ENCODE results near the gene CST6. TPM values are rescaled to one million over a fixed set of nuclear protein-coding genes. Genes with fewer than 3 reads are reported as not detected.

The CST6 gene
- total RNA-seq, 4 donors from 2014 or later, result 7.1 to 53.1 (median 30.6) TPM

- H3K4me3 ChIP-seq (replicated peaks in 1 of 3), result no peak overlapping the region
- DNase-seq, result peak; percentile 54 to 66
- H3K27ac ChIP-seq, result peak overlapping the region; percentile 86 to 96 (median 95)
- H3K27me3 ChIP-seq, result no peaks in the 10 kb centered on the region
- peaks cover 62 to 68% of the 10 kb centered on the region in 2 donors for H3K4me1 ChIP-seq
- no peaks in the 10 kb centered on the region for H3K9me3 ChIP-seq
- peaks cover 0 to 11% of the 10 kb centered on the region in 2 donors for H3K36me3 ChIP-seq
- TF ChIP-seq, protein P1, sequence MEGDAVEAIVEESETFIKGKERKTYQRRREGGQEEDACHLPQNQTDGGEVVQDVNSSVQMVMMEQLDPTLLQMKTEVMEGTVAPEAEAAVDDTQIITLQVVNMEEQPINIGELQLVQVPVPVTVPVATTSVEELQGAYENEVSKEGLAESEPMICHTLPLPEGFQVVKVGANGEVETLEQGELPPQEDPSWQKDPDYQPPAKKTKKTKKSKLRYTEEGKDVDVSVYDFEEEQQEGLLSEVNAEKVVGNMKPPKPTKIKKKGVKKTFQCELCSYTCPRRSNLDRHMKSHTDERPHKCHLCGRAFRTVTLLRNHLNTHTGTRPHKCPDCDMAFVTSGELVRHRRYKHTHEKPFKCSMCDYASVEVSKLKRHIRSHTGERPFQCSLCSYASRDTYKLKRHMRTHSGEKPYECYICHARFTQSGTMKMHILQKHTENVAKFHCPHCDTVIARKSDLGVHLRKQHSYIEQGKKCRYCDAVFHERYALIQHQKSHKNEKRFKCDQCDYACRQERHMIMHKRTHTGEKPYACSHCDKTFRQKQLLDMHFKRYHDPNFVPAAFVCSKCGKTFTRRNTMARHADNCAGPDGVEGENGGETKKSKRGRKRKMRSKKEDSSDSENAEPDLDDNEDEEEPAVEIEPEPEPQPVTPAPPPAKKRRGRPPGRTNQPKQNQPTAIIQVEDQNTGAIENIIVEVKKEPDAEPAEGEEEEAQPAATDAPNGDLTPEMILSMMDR (IDR thresholded peaks at IDR 0.05), result no peak
- TF ChIP-seq POLR2A (IDR thresholded peaks at IDR 0.05), result no peak
- WGBS, 2 donors, result 37 to 57% methylated on average over 3 of the region's 3 CpGs
- intact Hi-C loops (cut with DNase I), result no loop called here
These were observed 35.1 kb downstream of the CST6 start for GRCh38 chr11:66046901-66047300.

DNA sequence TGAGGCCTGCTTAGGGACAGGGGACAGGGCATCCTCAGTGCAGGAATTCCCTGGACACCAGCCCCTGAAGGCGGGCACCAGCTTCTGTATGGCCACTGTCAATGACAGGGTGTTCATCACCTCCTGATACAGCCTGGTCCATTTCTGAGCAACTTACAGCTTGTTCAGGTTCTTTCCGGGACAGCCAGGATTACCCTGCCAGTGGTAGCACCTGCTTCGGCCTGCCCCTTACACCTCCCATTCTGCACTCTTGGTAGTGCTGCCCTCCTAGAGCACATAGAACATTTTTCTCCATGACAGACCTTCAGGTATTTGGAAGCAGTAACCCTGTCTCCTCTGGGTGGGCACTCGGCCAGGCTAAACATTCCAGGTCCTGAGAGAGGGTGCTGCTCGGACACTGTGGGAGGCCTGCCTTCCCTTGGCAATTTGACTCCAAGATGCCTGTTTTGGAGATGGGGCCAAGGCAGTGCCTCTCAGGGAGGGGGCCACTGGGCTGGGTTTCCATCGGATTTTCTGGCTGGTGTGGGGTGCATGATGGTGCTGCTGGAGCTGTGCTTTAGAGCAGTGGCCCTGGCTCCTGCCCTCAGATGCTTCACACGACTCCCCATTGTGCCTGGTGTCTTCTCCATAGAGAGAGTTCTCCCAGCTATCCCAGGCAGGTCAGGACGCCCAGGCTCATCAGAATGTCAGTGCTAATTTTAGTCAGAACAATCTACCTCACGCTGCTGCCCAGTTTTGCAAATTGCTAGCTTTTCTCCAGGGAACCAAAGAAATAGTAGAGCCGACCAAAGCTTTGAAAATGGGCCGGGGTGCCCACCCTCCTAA lies 35.9 kb downstream of the CST6 start:
- TF ChIP-seq POLR2A (IDR thresholded peaks at IDR 0.05), result peak in 1 of 2 donors; percentile 56
- TF ChIP-seq, protein P1 (IDR thresholded peaks at IDR 0.05), result no peak
- DNase-seq, result peak; percentile 97 to 98
- H3K9me3 ChIP-seq, result no peaks in the 10 kb centered on the region
- intact Hi-C loops (cut with DNase I), result no loop called here
- H3K36me3 ChIP-seq, result peaks cover 0 to 5% of the 10 kb centered on the region in 2 donors
- H3K4me3 ChIP-seq (replicated peaks in 1 of 3), result peak overlapping the region in 1 of 3 donors; percentile 47
- 28 to 35% methylated on average over 10 to 11 of the region's 11 CpGs for WGBS, 2 donors
- peak overlapping the region; percentile 86 to 96 (median 95) for H3K27ac ChIP-seq
- no peaks in the 10 kb centered on the region for H3K27me3 ChIP-seq
- peaks cover 64 to 68% of the 10 kb centered on the region in 2 donors for H3K4me1 ChIP-seq

GRCh38 chr11:66048547-66049323 lies 36.9 kb downstream of the CST6 start, which contains the start of gene GAL3ST3:
TSS of gene GAL3ST3 (minus strand) at chr11:66049161. CDS start at chr11:66045415, 3,746 bp downstream.
- Histone ChIP-seq H3K4me1 (peaks cover 70 to 78% of the 10 kb centered on the region in 2 donors), H3K27me3 (no peaks in the 10 kb centered on the region), H3K9me3 (no peaks in the 10 kb centered on the region), H3K27ac (peak within 1 kb of the TSS; percentile 86 to 96 (median 95)), H3K4me3 (replicated peaks in 1 of 3) (peak within 1 kb of the TSS in 2 of 3 donors; percentile 47 to 72), H3K36me3 (no peaks in the 10 kb centered on the region)
- DNase-seq, result peak; percentile 66 to 70
- TF ChIP-seq, protein P1 (IDR thresholded peaks at IDR 0.05), result no peak
- peak in 1 of 2 donors; percentile 60 for TF ChIP-seq POLR2A (IDR thresholded peaks at IDR 0.05)
- 14 to 23% methylated on average over 12 to 18 of the region's 39 CpGs for WGBS, 2 donors
- intact Hi-C loops (cut with DNase I), result no loop called here

DNA sequence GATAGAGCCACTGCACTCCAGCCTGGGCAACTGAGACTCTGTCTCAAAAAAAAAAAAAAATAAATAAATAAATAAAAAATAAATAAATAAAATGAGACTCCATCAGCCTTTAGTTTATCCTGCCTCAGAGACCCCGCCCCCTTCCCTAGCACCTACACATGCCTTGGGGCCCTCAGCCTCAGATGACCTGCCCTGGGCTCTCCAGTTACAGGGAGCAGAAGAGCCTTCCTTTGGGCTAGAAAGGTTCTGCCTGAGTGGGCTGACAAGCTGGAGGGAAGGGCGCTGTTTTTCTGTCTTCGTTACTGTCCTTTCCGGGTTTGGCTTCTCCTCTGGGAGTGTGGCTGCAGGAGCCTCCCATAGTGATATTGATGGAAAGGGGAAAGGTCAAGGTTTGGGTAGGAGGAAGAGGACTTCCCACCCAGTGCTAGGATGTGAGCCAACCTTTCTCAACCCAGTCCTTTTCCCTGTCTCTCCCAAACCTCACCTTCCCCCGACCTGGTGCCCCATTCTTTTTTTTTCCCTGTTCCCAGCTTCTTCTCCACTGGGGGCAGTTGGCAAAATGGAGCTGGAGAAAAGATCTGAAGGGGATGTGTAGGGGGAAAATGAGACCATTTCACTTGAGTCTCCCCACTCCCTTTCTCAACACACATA lies 38.9 kb downstream of the CST6 start:
- Histone ChIP-seq H3K4me1 (peaks cover 61 to 68% of the 10 kb centered on the region in 2 donors), H3K4me3 (replicated peaks in 1 of 3) (no peak overlapping the region)
- TF ChIP-seq POLR2A (IDR thresholded peaks at IDR 0.05), result no peak
- TF ChIP-seq, protein P1 (IDR thresholded peaks at IDR 0.05), result no peak

More for the DNA sequence above, 38.9 kb downstream of the CST6 start:
- Histone ChIP-seq H3K27me3 (no peaks in the 10 kb centered on the region), H3K36me3 (peaks cover 12 to 13% of the 10 kb centered on the region in 2 donors), H3K9me3 (no peaks in the 10 kb centered on the region), H3K27ac (peak overlapping the region; percentile 86 to 96 (median 95))
- DNase-seq, result peak; percentile 57 to 66
- 51 to 57% methylated on average over 5 of the region's 5 CpGs for WGBS, 2 donors
- intact Hi-C loops (cut with DNase I), result no loop called here

Measured in thyroid gland (tissue), 4 donors.